Activated B cell treated with CpG ODN at 0.5 μM for 24 hours (primary cell): ENCODE data around the gene NDRG3. TPM values are rescaled to one million over a fixed set of nuclear protein-coding genes. Genes with fewer than 3 reads are reported as not detected.

Experiments
- ATAC-seq: fragments of 200-7000 bp; cut with Tn5 transposase; one replicate; pipeline ENCODE4 v1.10.0; 2021; ENCODE audit warnings: low read depth, mild to moderate bottlenecking, moderate library complexity
- CTCF ChIA-PET: fragments of 350-600 bp; sonication (Branson Sonifier 250); formaldehyde crosslinking; loops from one replicate; lab custom pipeline; 2021; ENCODE audit warnings: antibody characterized with exemption; lab: Charles Lee
- POLR2A ChIA-PET: fragments of 350-600 bp; sonication (Branson Sonifier 250); formaldehyde crosslinking; loops from one replicate; lab custom pipeline; 2021; ENCODE audit warnings: antibody characterized with exemption; lab: Charles Lee
- DNase-seq: peaks from one replicate; pipeline ENCODE4 v3.0.0; 2022
- H3K27ac Mint-ChIP-seq: one replicate; pipeline ENCODE4 v1.8.0; 2020; ENCODE audit warnings: mixed read lengths
- H3K27me3 Mint-ChIP-seq: one replicate; pipeline ENCODE4 v1.8.0; 2021; ENCODE audit warnings: mixed read lengths
- H3K36me3 Mint-ChIP-seq: one replicate; pipeline ENCODE4 v1.8.0; 2021; ENCODE audit warnings: low read depth, mixed read lengths
- H3K4me1 Mint-ChIP-seq: one replicate; pipeline ENCODE4 v1.8.0; 2021; ENCODE audit warnings: mixed read lengths
- H3K4me3 Mint-ChIP-seq: one replicate; pipeline ENCODE4 v1.8.0; 2020; ENCODE audit warnings: mild to moderate bottlenecking, mixed read lengths
- H3K9me3 Mint-ChIP-seq: one replicate; pipeline ENCODE4 v1.8.0; 2020; ENCODE audit warnings: mixed read lengths
- CTCF ChIP-seq: fragments of 200-600 bp; IDR thresholded peaks from one replicate; pipeline ENCODE4 v1.8.0; 2022; ENCODE audit warnings: antibody characterized with exemption, mild to moderate bottlenecking
- intact Hi-C: fragments of 100-400 bp; cut with micrococcal nuclease; formaldehyde crosslinking; loops from one replicate; pipeline ENCODE4 v1.15.1; 2024
- total RNA-seq: library from RNA; stranded (reverse); gene quantifications from 2 replicates; pipeline ENCODE4 v1.2.3, GENCODE V29; 2022

The NDRG3 gene
- total RNA-seq, 1 donor from 2014 or later = 21.4 TPM

- Mint-ChIP-seq H3K27me3 (peaks cover 2% of the 10 kb centered on the region), H3K4me3 (no peak overlapping the region), H3K27ac (no peak overlapping the region), H3K36me3 (peaks cover 11% of the 10 kb centered on the region), H3K9me3 (no peaks in the 10 kb centered on the region), H3K4me1 (peaks cover 30% of the 10 kb centered on the region)
- ChIA-PET CTCF (no interaction called here), POLR2A (no interaction called here)
- TF ChIP-seq CTCF = no peak
- intact Hi-C loops = loop anchor here (10.0 kb wide), 1 partner anchor 271 kb away; no protein-coding TSS in a partner anchor
- ATAC-seq (no peak), DNase-seq (no peak)
These were observed 29.9 kb upstream of the NDRG3 start for GRCh38 chr20:36775826-36776225.

GRCh38 chr20:36775196-36775595 lies 29.3 kb upstream of the NDRG3 start:
- POLR2A ChIA-PET = interaction anchor here (1.8 kb wide), 1 partner anchor 17 kb away, joined by 8 read pairs; no protein-coding TSS in a partner anchor
- TF ChIP-seq CTCF = no peak

GRCh38 chr20:36773597-36774390 lies 27.9 kb upstream of the NDRG3 start, which contains the start of gene DSN1:
TSS of gene DSN1 (minus strand) at chr20:36773763. CDS start at chr20:36771458, 2,305 bp downstream.
- peaks cover 19% of the 10 kb centered on the region for H3K36me3 Mint-ChIP-seq
- TF ChIP-seq CTCF = no peak
- CTCF ChIA-PET = interaction anchor here (0.8 to 1.8 kb wide), 9 partner anchors 17 to 161 kb away, joined by 3 to 12 read pairs (median 3); partner anchors contain the start of gene NDRG3
- H3K4me1 Mint-ChIP-seq = peaks cover 35% of the 10 kb centered on the region
- peak within 1 kb of the TSS; percentile 94 for H3K27ac Mint-ChIP-seq
- no peaks in the 10 kb centered on the region for H3K9me3 Mint-ChIP-seq
- intact Hi-C loops = loop anchor here (1.0 to 10.0 kb wide), 8 partner anchors 16 to 312 kb away; partner anchors contain the start of genes NDRG3, RAB5IF and TGIF2
- H3K27me3 Mint-ChIP-seq = peaks cover 2% of the 10 kb centered on the region
- peak within 1 kb of the TSS; percentile 91 for H3K4me3 Mint-ChIP-seq
- peak; percentile 87 for ATAC-seq
- POLR2A ChIA-PET = interaction anchor here (0.7 to 2.0 kb wide), 12 partner anchors 16 to 313 kb away, joined by 3 to 13 read pairs (median 6); partner anchors contain the start of genes NDRG3 and RAB5IF
- peak; percentile 99 for DNase-seq

More at GRCh38 chr20:36775196-36775595, 29.3 kb upstream of the NDRG3 start:
- intact Hi-C loops = loop anchor here (10.0 kb wide), 1 partner anchor 270 kb away; no protein-coding TSS in a partner anchor
- CTCF ChIA-PET = interaction anchor here (1.0 to 1.8 kb wide), 3 partner anchors 16 to 29 kb away, joined by 3 to 10 read pairs (median 3); partner anchors contain the start of gene NDRG3
- H3K27ac Mint-ChIP-seq = no peak overlapping the region
- no peaks in the 10 kb centered on the region for H3K9me3 Mint-ChIP-seq
- H3K27me3 Mint-ChIP-seq = peaks cover 2% of the 10 kb centered on the region
- peak overlapping the region; percentile 91 for H3K4me3 Mint-ChIP-seq
- ATAC-seq (no peak), DNase-seq (no peak)
- H3K4me1 Mint-ChIP-seq = peaks cover 30% of the 10 kb centered on the region
- H3K36me3 Mint-ChIP-seq = peaks cover 15% of the 10 kb centered on the region

- Mint-ChIP-seq H3K27me3 (peaks cover 2% of the 10 kb centered on the region), H3K27ac (peak overlapping the region; percentile 94), H3K4me3 (peak overlapping the region; percentile 91), H3K36me3 (peaks cover 19% of the 10 kb centered on the region), H3K9me3 (no peaks in the 10 kb centered on the region), H3K4me1 (peaks cover 35% of the 10 kb centered on the region)
- DNase-seq = no peak
- POLR2A ChIA-PET = interaction anchor here (0.7 to 2.0 kb wide), 11 partner anchors 15 to 312 kb away, joined by 3 to 13 read pairs (median 8); partner anchors contain the start of genes NDRG3 and RAB5IF
- intact Hi-C loops = loop anchor here (1.0 to 10.0 kb wide), 6 partner anchors 27 to 312 kb away; partner anchors contain the start of genes NDRG3 and TGIF2
- no peak for ATAC-seq
- CTCF ChIA-PET = interaction anchor here (0.9 to 1.8 kb wide), 6 partner anchors 17 to 114 kb away, joined by 3 to 12 read pairs (median 9); partner anchors contain the start of gene NDRG3
- TF ChIP-seq CTCF = no peak
These were observed 27.3 kb upstream of the NDRG3 start for GRCh38 chr20:36773107-36773596.
